ENCODE results near the gene RNF141. TPM values are rescaled to one million over a fixed set of nuclear protein-coding genes. Genes with fewer than 3 reads are reported as not detected.

The RNF141 gene
- total RNA-seq, 1 donor from 2014 or later, result 30.0 TPM

DNA sequence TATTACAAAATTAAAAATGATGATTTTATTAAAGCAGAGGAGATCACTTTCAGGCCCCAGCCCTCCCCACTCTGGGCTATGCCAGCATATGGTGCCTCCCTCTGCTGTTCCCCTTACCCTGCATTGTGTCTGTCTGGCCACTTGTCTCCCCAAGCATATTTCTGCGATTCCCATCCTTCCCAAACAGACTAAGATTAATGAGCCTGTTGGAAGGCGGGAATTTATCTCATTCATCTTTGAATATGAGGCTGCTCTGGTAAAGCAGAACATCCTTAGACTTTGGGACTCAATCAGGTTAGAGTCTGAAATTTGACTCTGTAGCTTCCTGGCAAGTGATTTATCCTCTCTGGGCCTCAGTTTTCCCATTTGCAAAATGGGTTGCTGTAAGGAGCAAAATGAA is 60.2 kb downstream of the RNF141 start:
- TF ChIP-seq, protein P1, sequence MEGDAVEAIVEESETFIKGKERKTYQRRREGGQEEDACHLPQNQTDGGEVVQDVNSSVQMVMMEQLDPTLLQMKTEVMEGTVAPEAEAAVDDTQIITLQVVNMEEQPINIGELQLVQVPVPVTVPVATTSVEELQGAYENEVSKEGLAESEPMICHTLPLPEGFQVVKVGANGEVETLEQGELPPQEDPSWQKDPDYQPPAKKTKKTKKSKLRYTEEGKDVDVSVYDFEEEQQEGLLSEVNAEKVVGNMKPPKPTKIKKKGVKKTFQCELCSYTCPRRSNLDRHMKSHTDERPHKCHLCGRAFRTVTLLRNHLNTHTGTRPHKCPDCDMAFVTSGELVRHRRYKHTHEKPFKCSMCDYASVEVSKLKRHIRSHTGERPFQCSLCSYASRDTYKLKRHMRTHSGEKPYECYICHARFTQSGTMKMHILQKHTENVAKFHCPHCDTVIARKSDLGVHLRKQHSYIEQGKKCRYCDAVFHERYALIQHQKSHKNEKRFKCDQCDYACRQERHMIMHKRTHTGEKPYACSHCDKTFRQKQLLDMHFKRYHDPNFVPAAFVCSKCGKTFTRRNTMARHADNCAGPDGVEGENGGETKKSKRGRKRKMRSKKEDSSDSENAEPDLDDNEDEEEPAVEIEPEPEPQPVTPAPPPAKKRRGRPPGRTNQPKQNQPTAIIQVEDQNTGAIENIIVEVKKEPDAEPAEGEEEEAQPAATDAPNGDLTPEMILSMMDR (IDR thresholded peaks at IDR 0.05), result no peak
- Mint-ChIP-seq H3K27ac (ENCODE audit: unreplicated experiment) (no peak overlapping the region), H3K9me3 (ENCODE audit: unreplicated experiment) (no peaks in the 10 kb centered on the region), H3K36me3 (ENCODE audit: unreplicated experiment) (peaks cover 2% of the 10 kb centered on the region), H3K4me3 (ENCODE audit: unreplicated experiment) (no peak overlapping the region), H3K4me1 (ENCODE audit: unreplicated experiment) (no peaks in the 10 kb centered on the region), H3K27me3 (ENCODE audit: unreplicated experiment) (no peaks in the 10 kb centered on the region)
- no peak for DNase-seq (ENCODE audit: extremely low spot score, unreplicated experiment)

DNA sequence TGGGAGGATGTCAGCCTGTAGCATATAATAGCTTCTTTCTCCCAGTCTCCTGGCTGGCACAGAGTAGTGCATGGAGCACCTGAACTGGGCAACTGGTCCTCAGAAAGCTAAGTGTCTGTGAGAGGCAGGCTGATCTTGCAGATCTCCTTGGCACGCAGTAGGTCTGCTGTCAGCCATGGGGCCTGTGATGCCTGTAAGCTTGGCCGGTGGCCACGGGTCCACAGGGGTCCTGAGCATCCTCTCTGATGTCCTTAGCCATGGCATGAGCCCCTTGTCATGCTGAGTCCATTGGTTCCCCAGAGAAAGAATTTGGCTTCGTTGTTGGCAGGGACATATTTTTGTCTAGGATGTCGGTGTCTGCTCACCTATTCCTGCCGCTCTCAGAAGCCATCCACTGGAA is 61.0 kb downstream of the RNF141 start:
- H3K36me3 Mint-ChIP-seq (ENCODE audit: unreplicated experiment), result peaks cover 2% of the 10 kb centered on the region
- TF ChIP-seq, protein P1 (IDR thresholded peaks at IDR 0.05), result no peak
- no peaks in the 10 kb centered on the region for H3K9me3 Mint-ChIP-seq (ENCODE audit: unreplicated experiment)
- H3K4me3 Mint-ChIP-seq (ENCODE audit: unreplicated experiment), result no peak overlapping the region
- H3K4me1 Mint-ChIP-seq (ENCODE audit: unreplicated experiment), result no peaks in the 10 kb centered on the region
- no peak overlapping the region for H3K27ac Mint-ChIP-seq (ENCODE audit: unreplicated experiment)
- no peak for DNase-seq (ENCODE audit: extremely low spot score, unreplicated experiment)
- H3K27me3 Mint-ChIP-seq (ENCODE audit: unreplicated experiment), result no peaks in the 10 kb centered on the region

DNA sequence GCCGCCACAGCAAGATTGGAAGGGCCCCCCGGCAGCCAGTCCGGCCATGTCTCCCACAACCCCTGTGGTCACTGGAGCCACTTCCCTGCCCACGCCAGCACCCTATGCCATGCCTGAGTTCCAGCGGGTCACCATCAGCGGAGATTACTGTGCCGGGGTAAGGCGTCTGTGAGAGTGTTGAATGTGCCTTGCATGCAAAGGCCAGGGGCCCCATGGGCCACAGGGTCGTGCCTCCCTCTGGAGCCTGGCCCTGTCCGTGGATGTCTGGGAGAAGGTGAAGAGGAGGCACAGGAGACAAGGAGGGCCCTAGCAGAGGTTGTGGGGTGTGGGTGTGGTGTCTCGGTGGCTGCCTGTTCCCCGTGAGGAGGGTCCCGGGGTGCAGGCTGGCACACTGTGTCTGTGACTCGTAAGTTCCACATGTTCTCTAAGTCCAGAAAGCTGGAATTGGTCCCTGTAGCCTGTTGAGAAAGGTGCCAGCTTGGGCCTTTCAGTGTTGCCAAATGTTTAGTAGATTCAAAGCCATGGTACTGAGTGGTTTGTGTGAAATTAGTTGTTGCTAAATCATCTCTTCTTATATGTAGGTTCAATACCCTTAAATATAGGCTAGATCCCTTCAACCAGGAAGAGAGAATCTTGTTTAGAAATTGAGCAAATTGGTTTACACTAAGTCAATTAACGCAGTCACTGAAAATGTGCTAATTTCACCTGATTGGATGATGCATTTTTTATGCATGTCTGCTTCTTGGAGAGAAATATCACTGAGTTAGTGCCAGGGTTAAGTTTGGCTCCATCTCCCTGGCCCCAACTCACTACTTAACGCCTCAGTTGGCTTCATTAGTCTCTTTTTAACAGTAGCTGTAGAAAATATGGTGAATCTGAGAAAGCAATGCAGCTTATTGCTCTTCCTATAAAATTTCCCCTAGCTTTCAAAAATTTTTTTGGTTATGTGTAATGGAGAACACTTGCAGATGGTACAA is 62.1 kb downstream of the RNF141 start:
- no peaks in the 10 kb centered on the region for H3K4me1 Mint-ChIP-seq (ENCODE audit: unreplicated experiment)
- TF ChIP-seq, protein P1 (IDR thresholded peaks at IDR 0.05), result no peak
- peaks cover 2% of the 10 kb centered on the region for H3K36me3 Mint-ChIP-seq (ENCODE audit: unreplicated experiment)
- H3K27me3 Mint-ChIP-seq (ENCODE audit: unreplicated experiment), result no peaks in the 10 kb centered on the region
- DNase-seq (ENCODE audit: extremely low spot score, unreplicated experiment), result no peak
- H3K4me3 Mint-ChIP-seq (ENCODE audit: unreplicated experiment), result no peak overlapping the region
- H3K9me3 Mint-ChIP-seq (ENCODE audit: unreplicated experiment), result no peaks in the 10 kb centered on the region
- no peak overlapping the region for H3K27ac Mint-ChIP-seq (ENCODE audit: unreplicated experiment)

DNA sequence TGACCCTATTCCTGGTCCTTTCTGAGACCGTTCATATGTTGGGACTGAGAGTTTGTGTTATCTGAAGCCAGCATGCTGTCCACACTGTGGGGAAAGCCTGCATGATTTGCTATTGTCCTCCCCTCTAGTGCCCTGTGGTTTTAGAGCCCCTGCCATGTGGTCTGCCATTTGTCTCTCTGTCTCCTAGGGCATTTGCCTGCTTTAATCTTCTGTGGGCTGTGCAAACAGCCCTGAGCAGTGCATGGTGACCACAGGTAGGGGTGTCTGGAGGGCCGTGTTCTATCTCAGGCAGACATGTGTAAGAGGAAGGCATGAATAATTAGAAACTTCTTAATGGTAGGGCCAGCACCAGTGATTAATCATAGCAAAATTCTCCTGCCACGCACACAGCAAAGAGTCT is 62.9 kb downstream of the RNF141 start:
- DNase-seq (ENCODE audit: extremely low spot score, unreplicated experiment), result no peak
- Mint-ChIP-seq H3K27me3 (ENCODE audit: unreplicated experiment) (no peaks in the 10 kb centered on the region), H3K9me3 (ENCODE audit: unreplicated experiment) (no peaks in the 10 kb centered on the region), H3K4me3 (ENCODE audit: unreplicated experiment) (no peak overlapping the region), H3K27ac (ENCODE audit: unreplicated experiment) (no peak overlapping the region), H3K4me1 (ENCODE audit: unreplicated experiment) (no peaks in the 10 kb centered on the region), H3K36me3 (ENCODE audit: unreplicated experiment) (peaks cover 2% of the 10 kb centered on the region)
- TF ChIP-seq, protein P1 (IDR thresholded peaks at IDR 0.05), result no peak

DNA sequence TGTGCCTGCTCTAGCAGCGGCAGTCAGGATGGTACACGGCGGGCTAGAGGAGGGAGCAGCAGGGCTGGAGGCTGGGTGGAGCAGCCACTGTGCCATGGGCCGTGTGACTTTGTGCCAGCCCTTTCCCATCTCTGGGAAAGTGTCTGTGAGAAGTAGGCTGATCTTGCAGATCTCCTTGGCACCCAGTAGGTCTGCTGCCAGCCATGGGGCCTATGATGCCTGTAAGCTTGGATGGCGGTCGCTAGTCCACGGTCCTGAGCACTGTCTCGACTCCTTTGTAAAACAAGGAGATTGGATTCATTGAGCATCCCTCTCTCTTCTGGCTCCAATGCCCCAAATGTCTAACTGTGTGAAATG is 63.3 kb downstream of the RNF141 start:
- Mint-ChIP-seq H3K36me3 (ENCODE audit: unreplicated experiment) (peaks cover 2% of the 10 kb centered on the region), H3K4me3 (ENCODE audit: unreplicated experiment) (no peak overlapping the region), H3K27me3 (ENCODE audit: unreplicated experiment) (no peaks in the 10 kb centered on the region), H3K9me3 (ENCODE audit: unreplicated experiment) (no peaks in the 10 kb centered on the region), H3K4me1 (ENCODE audit: unreplicated experiment) (no peaks in the 10 kb centered on the region), H3K27ac (ENCODE audit: unreplicated experiment) (no peak overlapping the region)
- TF ChIP-seq, protein P1 (IDR thresholded peaks at IDR 0.05), result no peak
- no peak for DNase-seq (ENCODE audit: extremely low spot score, unreplicated experiment)
